ENCODE data around the gene TRPC5OS.

Gene TRPC5OS

GRCh38 chrX:111875881-111876280 is at the start of gene TRPC5OS:
Gene TRPC5OS, plus strand, starts transcription at chrX:111876181. Its CDS starts 25,669 bp downstream, at chrX:111901850.
- TF ChIP-seq HDGF (IDR thresholded peaks at IDR 0.05; ENCODE audit: borderline replicate concordance): no peak
- no peak for TF ChIP-seq CTBP1 (IDR thresholded peaks at IDR 0.05; ENCODE audit: borderline replicate concordance)
- TF ChIP-seq BHLHE40 (IDR thresholded peaks at IDR 0.05; ENCODE audit: borderline replicate concordance): no peak
- TF ChIP-seq SP1 (IDR thresholded peaks at IDR 0.05): no peak
- no peak for TF ChIP-seq ELF4 (IDR thresholded peaks at IDR 0.05)
- no peak for TF ChIP-seq ZNF384 (IDR thresholded peaks at IDR 0.05)
- TF ChIP-seq FOXM1 (IDR thresholded peaks at IDR 0.05; ENCODE audit: borderline replicate concordance): no peak
- TF ChIP-seq ARNT (IDR thresholded peaks at IDR 0.05): no peak
- TF ChIP-seq TARDBP (IDR thresholded peaks at IDR 0.05): no peak
- TF ChIP-seq SUZ12 (IDR thresholded peaks at IDR 0.05): no peak
- no peak for TF ChIP-seq LEF1 (IDR thresholded peaks at IDR 0.05; ENCODE audit: borderline replicate concordance)
- TF ChIP-seq NFRKB (IDR thresholded peaks at IDR 0.05): no peak
- TF ChIP-seq PKNOX1 (IDR thresholded peaks at IDR 0.05): no peak
- no peak for TF ChIP-seq FOXK2 (IDR thresholded peaks at IDR 0.05)
- POLR2A ChIA-PET: no interaction called here
- CTCF ChIA-PET: no interaction called here
- DNase-seq (ENCODE audit: extremely low spot score): no peak

GRCh38 chrX:111829345-111829744 is 46.6 kb upstream of the TRPC5OS start:
- no peak for DNase-seq (ENCODE audit: extremely low spot score)
- ChIA-PET POLR2A (no interaction called here), CTCF (no interaction called here)
- no peak for TF ChIP-seq FOXA1 (IDR thresholded peaks at IDR 0.05)
- no peak for TF ChIP-seq FOXK2 (IDR thresholded peaks at IDR 0.05)
- TF ChIP-seq FOXM1 (IDR thresholded peaks at IDR 0.05; ENCODE audit: borderline replicate concordance): no peak
- no peak for TF ChIP-seq CTBP1 (IDR thresholded peaks at IDR 0.05; ENCODE audit: borderline replicate concordance)
- TF ChIP-seq LEF1 (IDR thresholded peaks at IDR 0.05; ENCODE audit: borderline replicate concordance): no peak
- TF ChIP-seq ZNF384 (IDR thresholded peaks at IDR 0.05): no peak
- TF ChIP-seq L3MBTL2 (conservative IDR thresholded peaks at IDR 0.05): no peak
- no peak for TF ChIP-seq TARDBP (IDR thresholded peaks at IDR 0.05)
- TF ChIP-seq ELF4 (IDR thresholded peaks at IDR 0.05): no peak
- TF ChIP-seq ARNT (IDR thresholded peaks at IDR 0.05): no peak
- TF ChIP-seq SUZ12 (IDR thresholded peaks at IDR 0.05): no peak
- TF ChIP-seq PKNOX1 (IDR thresholded peaks at IDR 0.05): no peak
- no peak for TF ChIP-seq NFRKB (IDR thresholded peaks at IDR 0.05)
- TF ChIP-seq BHLHE40 (IDR thresholded peaks at IDR 0.05; ENCODE audit: borderline replicate concordance): no peak
- TF ChIP-seq SP1 (IDR thresholded peaks at IDR 0.05): no peak

GRCh38 chrX:111830571-111830970 is 45.4 kb upstream of the TRPC5OS start:
- ChIA-PET POLR2A (no interaction called here), CTCF (no interaction called here)
- TF ChIP-seq TARDBP (IDR thresholded peaks at IDR 0.05) (no peak), BHLHE40 (IDR thresholded peaks at IDR 0.05; ENCODE audit: borderline replicate concordance) (no peak), ARNT (IDR thresholded peaks at IDR 0.05) (no peak), FOXK2 (IDR thresholded peaks at IDR 0.05) (no peak), ZNF384 (IDR thresholded peaks at IDR 0.05) (no peak), SUZ12 (IDR thresholded peaks at IDR 0.05) (no peak), L3MBTL2 (conservative IDR thresholded peaks at IDR 0.05) (no peak)
- DNase-seq (ENCODE audit: extremely low spot score): no peak

GRCh38 chrX:111831343-111831742 is 44.6 kb upstream of the TRPC5OS start:
- CTCF ChIA-PET: no interaction called here

GRCh38 chrX:111837197-111837596 is 38.8 kb upstream of the TRPC5OS start:
- CTCF ChIA-PET: no interaction called here
- no peak for TF ChIP-seq PKNOX1 (IDR thresholded peaks at IDR 0.05)
- no peak for TF ChIP-seq FOXK2 (IDR thresholded peaks at IDR 0.05)
- TF ChIP-seq TARDBP (IDR thresholded peaks at IDR 0.05): no peak
- TF ChIP-seq ARNT (IDR thresholded peaks at IDR 0.05): no peak
- TF ChIP-seq SUZ12 (IDR thresholded peaks at IDR 0.05): no peak
- no peak for TF ChIP-seq ELF4 (IDR thresholded peaks at IDR 0.05)
- TF ChIP-seq BHLHE40 (IDR thresholded peaks at IDR 0.05; ENCODE audit: borderline replicate concordance): no peak
- TF ChIP-seq FOXM1 (IDR thresholded peaks at IDR 0.05; ENCODE audit: borderline replicate concordance): no peak
- no peak for TF ChIP-seq ZNF384 (IDR thresholded peaks at IDR 0.05)
- TF ChIP-seq FOXA1 (IDR thresholded peaks at IDR 0.05): no peak
- no peak for TF ChIP-seq L3MBTL2 (conservative IDR thresholded peaks at IDR 0.05)
- no peak for TF ChIP-seq CTBP1 (IDR thresholded peaks at IDR 0.05; ENCODE audit: borderline replicate concordance)
- no peak for TF ChIP-seq HDGF (IDR thresholded peaks at IDR 0.05; ENCODE audit: borderline replicate concordance)
- TF ChIP-seq NFRKB (IDR thresholded peaks at IDR 0.05): no peak
- TF ChIP-seq LEF1 (IDR thresholded peaks at IDR 0.05; ENCODE audit: borderline replicate concordance): no peak
- TF ChIP-seq SP1 (IDR thresholded peaks at IDR 0.05): no peak
- POLR2A ChIA-PET: no interaction called here
- no peak for DNase-seq (ENCODE audit: extremely low spot score)

More at GRCh38 chrX:111831343-111831742, 44.6 kb upstream of the TRPC5OS start:
- POLR2A ChIA-PET: no interaction called here
- TF ChIP-seq CTBP1 (IDR thresholded peaks at IDR 0.05; ENCODE audit: borderline replicate concordance) (no peak), BHLHE40 (IDR thresholded peaks at IDR 0.05; ENCODE audit: borderline replicate concordance) (no peak), ZNF384 (IDR thresholded peaks at IDR 0.05) (no peak), L3MBTL2 (conservative IDR thresholded peaks at IDR 0.05) (no peak), SUZ12 (IDR thresholded peaks at IDR 0.05) (no peak), PKNOX1 (IDR thresholded peaks at IDR 0.05) (no peak), FOXK2 (IDR thresholded peaks at IDR 0.05) (no peak), FOXA1 (IDR thresholded peaks at IDR 0.05) (no peak), HDGF (IDR thresholded peaks at IDR 0.05; ENCODE audit: borderline replicate concordance) (no peak), ARNT (IDR thresholded peaks at IDR 0.05) (no peak), TARDBP (IDR thresholded peaks at IDR 0.05) (no peak)
- no peak for DNase-seq (ENCODE audit: extremely low spot score)

Measured in HEK293T (cell line).